NCI-H1436 treated with DMSO at 0.1 percent for 48 hours (cell line): ENCODE results near the gene CCDC85C.

Experiments
- DNase-seq: peaks from one replicate; lab custom pipeline; 2025; lab: John Stamatoyannopoulos, UW

CCDC85C gene

DNA sequence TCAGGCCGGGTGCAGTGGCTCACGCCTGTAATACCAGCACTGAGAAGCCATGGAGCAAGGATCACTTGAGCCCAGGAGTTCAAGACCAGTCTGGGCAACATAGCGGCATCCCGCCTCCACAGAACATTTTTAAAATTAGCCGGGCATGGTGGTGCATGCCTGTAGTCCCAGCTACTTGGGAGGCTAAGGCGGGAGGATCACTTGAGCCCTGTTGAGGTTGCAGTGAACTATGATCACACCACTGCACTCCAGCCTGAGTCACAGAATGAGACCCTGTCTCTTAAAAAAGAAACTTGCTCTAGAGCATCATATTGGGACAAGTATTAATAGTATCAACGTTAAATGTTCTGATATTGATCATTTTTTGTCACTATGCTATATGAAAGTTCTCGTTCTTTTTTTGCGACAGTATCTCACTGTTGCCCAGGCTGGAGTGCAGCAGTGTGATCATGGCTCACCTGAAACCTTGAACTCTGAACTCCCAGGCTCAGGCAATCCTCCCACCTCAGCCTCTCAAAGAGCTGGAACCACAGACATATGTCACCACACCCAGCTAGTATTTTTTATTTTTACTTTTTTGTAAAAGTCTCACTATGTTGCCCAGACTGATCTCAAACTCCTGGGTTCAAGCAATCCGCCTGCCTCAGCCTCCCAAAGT is 47.7 kb downstream of the CCDC85C start:
- no peak for DNase-seq

DNA sequence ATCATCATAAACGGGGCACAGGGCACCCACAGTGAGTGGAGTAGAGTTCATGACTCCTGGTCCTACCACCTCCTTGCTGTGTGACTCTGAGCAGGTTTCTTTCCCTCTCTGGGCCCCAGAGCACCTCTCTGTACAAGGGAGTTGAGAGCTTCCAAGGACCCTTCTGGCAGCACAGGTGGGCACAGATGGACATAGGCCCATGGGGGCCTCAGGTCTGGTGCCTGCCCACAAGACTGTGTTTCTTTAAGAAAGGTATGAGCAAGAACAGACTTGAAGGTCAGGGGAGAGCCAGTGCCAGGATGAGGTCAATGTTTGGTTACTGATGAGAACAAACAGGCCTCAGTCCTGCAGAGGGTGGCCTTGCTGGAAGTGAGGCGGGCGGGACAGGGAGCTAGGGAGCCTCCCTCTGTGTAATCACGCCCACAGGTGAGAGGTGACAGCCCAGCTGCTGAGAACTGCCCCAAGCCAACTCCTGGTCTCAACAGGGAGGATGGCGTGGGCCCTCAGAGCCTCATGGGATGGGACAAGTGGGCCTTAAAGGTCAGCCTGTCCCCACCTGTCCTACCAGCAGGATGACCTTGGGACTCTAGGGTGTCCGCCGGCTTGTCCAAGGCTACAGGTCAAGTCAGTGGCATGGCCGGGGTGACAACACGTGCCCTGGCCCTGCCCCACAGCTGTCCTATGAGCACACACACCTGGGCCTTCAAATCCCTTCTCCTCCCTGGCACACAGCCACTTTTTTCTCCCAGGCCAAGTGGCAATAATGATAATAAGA is 49.1 kb downstream of the CCDC85C start:
- DNase-seq: no peak

DNA sequence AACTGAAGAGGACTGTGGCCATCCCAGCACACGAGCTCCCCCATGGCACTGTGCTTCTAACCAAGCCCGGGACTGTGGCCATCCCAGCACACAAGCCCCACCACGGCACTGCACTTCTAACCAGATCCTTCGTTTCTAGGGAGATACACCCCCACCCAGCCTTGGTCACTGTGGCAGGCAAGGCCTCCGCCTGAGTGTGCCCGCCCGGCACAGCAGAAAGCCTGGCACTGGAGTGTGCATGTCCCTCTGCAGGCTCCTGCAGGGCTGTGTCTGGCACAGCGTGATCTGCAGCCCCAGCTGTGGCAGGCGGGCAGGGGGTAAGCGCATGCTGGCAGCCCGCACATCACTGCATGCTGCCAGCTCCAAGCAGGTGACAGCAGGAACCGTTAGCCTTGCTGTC is 49.8 kb downstream of the CCDC85C start:
- DNase-seq: no peak

DNA sequence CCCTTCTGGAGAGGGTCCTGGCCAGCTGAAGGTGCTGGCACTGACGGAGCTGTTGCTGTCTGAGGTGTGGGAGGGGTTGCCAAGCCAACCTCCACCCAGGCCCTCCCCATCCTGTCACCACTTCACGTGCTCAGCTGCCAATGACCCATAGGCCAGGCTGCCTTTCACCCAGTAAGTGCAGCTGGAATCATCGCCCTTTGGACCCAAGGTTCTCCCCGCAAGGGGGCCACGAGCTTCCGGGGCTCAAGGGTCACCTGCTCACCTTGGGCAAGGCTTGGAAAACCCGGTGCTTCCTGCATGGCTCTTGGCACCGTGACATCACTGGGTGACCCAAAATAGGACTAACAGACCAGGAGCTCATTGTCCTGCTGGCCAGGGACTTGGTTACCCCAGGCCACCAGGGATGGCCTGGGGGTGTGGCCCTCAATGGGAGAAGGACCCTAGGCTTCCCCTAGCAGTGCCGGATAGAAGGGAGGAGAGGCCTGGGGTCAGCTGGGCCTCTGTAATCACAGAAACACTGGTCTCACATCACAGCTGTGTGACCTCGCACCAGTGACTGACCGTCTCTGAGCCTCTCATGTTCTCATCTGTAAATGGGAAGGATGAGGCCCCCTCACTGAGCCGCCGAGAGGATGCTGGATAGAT is 51.3 kb downstream of the CCDC85C start:
- DNase-seq: no peak

DNA sequence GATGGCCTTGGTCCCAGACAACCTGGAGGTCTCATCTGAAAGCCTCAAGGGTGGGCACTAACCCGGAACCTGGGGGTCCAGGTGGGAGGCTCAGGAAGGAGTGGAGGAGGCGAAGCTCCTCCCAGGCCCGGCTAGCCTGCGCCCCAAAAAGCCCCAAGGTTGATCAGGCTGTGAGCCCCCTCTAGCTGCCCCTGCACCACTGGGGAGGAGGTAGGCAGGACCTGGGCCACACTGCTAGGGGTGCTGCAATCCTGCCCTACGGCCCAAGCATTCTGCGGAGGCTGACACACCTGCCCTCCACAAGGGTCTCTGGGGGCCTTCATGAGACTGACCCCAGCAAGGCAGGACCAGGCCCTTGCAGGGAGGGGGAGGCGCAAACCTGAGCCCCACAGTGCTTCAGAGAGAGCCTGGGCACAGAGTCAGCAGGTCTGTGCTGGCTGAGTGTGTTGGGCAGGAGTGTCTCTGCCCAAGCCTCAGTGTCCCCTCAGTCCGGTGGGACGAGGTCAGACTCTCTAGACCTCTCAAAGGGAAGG is 51.9 kb downstream of the CCDC85C start:
- DNase-seq: no peak

DNA sequence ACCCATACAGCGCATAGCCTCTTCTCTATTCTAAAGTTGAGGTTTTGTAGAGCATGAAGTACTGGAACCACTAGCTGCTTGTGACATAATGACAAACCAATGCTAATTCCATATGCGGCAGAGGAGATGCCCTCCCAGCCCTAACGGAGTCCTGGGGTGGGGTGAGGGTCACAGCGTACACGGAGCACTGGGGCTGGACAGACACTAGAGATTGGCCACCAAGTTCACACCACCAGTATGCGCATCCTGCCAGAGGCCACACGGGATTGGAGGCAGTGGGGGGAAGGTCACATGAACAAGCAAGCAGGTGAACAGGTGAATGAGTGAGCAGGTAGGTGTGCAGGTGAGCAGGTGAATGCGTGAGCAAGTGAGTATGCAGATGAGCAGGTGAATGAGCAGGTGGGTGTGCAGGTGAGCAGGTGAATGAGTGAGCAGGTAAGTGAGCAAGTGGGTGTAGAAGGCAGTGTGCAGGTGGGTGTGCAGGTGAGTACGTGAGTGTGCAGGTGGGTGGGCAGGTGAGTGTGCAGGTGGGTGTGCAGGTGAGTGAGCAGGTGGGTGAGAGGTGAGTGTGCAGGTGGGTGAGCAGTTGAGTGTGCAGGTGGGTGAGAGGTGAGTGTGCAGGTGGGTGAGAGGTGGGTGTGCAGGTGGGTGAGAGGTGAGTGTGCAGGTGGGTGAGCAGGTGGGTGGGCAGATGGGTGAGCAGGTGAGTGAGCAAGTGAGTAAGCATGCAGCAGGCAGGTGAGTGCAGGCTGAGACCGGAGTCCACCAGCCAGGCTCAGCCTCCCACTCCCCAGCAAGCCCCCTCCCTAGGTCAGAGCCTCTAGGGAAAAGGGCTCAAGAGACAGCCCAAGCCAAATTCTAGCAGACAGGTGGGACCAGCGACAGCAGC is 52.7 kb downstream of the CCDC85C start:
- no peak for DNase-seq

DNA sequence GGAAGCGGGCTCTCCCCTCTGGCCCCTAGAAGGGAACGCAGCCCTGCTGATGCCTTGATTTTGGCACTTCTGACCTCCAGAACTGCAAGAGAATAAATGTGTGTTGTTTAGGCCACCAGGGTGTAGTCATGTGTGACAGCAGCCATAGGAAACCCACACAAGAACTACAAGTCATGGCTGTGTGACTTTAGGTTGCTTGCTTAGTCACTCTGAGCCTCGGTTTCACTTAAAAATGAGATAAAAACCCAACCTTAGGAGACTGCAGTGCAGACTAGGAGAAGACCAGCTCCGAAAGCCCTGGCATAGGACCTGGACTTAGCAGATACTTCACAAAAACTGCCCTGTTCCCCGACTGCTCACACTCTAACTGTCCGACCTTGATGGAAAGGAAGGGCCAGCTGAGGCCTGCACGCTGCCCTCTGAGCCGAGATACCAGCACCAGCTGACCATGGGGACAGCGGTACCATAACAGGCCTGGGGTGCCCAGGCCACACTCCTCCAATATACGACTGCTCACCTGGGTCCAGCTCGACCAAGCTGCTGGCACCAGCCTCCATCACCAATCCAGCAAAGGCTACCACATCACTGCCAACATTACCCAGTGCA is 53.5 kb downstream of the CCDC85C start:
- DNase-seq: no peak

DNA sequence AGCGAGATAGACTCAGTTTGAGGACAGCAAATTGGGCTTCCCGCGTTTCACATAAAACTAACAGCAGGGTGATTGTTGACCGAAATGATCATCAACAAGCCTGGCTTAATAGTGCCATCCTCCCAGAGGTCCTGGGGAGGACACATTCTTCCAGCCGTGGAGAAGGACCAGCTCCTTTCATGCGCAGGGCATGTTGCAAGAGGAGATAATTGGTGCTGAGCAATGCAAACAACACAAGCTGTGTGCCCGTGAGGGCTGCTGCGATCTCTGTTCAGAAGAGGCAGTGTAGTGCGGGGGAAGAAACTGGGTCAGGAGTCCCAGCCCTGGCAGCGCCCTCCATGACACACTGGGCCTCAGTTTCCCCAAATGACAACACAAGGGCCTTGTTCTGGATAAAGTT is 54.3 kb downstream of the CCDC85C start:
- no peak for DNase-seq

DNA sequence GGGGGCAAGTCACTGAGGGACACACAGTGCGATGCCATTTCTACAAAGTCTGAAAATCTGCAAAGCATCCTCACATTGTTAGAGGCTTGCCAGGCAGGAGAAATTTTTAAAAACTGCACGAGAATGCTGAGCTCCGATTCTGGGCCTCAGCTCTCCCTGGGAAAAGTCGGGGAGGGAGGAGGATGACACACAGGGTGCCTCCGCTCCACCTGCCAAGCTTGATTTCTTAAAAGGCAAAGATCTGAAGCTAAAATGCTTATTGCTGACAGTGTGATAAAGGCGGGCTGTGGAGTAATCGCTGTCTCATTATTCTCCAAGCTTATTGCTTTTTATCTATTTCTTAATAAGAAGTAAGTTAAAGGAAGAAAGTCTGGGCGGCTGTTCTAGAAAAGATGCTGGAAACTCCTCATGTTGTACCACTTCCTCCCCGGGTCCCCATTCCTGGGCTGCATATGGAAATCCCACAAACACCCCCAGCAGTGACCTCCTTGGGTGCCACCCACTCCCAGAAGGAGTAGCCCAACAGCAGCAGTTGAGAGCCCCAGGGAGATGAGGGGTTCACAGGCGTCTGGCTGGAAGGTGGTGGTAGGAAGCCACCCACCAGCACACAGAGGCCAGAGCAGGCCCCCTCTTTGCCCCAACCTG is 55.0 kb downstream of the CCDC85C start:
- DNase-seq: no peak

DNA sequence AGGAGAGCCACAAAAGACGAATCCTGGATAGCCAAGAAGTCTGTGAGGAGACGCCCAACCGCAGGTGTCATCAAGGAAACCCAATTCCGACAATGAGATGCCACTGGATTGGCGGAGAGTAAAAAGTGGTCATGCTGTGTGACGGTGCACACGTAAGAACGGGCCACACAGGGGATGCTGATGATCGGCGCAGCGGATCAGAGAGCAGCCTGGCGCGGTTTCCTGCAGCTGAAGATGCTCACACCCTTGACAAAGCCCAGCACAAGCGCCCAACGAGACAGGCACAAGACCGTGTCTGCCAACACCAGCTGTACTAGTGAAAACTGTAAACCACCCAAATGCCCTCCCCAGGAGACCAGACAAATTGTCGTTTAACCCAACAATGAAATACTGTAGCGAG is 55.8 kb downstream of the CCDC85C start:
- no peak for DNase-seq

DNA sequence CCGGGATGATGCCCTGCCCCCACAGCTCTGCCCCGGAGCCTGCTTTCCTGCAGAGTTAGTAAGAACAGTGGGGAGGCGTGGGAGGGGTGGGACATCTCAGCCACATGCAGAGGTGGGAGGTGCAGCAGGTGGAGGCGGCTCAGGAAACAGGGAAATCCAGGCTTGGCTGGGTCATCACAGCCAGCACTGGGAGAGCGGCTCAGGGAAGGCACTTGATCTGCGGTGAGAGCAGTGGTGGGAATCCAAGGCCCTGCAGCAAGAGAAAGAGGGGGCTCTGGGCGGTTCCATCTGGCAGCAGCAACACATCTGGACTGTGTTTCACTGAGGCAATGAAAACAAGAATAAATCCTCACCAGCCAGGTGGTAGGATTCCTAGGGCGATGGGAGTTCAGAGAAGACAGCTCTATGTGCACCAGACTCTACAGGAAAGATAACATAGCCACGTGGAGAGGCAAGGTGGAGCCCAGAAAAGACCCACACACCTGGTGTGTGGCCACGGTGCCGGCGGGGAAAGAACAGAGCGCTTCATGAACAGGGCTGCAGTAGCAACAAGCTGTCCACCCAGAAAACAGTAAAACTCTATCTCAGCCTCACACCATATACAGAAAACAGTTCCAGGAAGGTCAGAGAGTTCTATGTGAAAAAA is 57.6 kb downstream of the CCDC85C start:
- no peak for DNase-seq

DNA sequence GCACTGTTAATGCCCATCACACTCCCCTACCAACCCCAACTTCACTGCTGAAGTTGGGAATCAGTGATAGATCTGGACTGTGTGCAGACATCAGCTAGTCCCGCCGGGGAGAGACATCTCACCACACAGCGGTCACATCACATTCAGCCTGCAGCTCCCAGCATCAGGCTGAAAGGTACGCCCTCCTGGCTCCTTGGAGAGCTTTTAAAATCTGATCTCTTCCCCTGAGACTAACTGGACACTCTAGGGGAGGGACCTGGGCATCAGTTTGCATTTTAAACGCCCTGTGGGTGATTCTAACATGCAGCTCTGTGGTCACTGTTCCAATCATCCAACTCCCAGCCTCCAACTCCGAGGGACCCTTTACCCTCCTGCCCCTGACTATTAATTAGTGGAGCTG is 58.4 kb downstream of the CCDC85C start:
- DNase-seq: no peak

DNA sequence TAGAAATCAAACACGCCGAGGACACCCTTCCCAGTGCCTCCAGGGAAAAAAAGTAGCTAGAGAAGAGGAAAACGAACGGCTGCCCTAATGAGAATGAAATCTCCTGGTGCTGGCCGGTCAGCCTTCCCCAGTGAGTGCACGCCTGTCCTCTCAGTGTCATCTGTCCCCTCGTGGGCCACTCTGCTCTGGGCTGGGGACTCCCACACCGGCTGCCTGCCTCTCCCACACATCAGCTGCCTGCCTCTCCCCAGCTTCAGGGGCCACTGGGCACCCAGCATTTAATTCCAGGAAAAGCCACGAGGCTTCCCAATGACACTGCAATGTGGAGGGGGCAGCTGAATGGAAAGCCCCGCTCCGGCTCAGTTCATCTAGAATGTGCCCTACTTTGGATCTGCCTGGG is 59.0 kb downstream of the CCDC85C start:
- no peak for DNase-seq

DNA sequence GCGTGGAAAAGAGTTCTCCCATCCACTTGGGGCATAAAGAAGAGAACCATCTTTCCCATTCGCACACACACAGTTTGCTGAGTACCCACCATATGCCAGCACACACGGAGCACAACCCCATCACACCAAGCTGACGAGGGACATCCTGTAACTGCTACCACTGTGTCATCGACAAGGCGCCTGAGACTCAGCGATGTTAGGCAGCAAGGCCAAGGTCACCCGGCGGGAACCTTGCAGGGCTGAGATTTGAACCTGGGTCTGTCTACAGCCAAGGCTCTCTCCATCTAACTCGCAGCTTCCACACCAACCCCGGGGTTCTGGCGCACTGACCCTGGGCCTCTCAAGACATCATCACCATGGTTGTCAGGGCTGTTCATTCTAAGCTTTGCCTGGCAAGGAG is 60.0 kb downstream of the CCDC85C start:
- DNase-seq: no peak

DNA sequence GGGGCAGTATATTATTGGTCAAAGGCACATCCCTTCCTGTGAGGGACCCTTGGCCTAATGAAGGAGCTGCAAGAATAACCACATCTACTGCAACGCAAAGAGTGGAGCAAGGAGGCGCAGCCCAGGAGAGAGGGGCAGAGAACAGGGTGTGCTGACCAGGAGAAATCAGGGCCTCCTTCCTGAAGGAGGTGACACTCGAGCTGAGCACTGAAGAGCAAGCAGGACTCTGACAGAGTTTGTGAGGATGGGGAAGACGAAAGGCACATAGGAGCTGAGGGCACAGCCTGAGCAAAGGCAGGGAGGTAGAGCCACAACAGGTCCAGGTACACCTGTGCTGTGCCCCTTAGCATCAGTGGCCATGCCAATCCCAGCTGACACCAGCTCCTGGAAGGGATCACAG is 60.6 kb downstream of the CCDC85C start:
- no peak for DNase-seq

DNA sequence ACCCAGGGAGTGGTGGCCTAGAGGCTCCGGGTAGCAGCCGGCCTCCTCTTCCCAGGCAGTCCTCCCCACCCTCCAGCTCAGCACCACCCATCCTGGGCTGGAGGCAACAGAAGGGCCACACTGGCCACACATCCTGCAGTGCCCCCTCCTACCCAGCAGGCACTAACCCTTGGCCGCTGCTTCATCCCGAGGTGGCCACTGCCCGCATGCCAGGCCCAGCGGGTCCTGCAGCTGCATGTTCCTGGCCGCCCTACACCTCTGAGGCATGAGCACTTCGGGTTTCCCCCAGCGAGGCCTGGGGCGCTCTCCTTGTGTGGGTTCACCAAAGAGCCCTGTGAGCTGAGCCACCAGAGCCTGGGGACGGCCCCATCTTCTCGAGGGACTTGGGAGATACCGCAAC is 61.4 kb downstream of the CCDC85C start:
- no peak for DNase-seq

DNA sequence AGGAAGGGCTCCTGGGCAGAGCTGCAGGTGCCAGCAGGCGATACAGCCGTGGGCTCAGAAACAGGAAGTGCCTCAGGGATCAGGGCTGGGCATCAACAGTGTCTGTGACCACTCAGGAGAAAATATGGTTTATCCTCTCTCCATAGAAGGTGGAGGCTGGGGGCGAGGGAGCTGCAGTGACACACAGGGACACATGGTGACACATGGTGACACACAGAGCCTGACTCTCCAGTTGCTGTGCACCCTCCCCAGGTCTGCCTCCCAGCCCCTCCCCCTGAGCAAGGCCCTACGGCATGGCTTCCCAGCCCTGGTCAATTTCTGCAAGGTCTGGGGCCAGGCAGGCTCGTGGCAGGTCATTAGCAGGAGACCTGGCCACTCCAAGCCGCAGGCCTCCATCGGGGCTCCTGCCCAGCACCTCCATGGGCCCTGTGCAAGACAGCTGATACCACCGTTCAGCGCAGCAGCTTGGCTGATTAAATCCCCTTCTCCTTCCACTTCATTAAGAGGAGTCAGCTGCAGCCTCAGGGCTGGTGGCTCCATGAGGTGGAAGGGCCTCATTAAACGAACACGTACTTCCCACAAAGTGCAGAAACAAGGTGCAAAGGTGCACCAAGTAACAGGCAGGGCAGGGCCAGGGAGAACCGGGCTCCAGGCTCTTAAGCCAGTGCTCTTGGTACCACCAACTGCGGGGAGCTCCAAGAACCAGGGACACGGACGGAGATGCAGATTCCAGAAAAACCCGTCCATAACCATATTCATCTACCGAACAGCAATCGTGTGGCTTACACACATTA is 62.1 kb downstream of the CCDC85C start:
- no peak for DNase-seq

DNA sequence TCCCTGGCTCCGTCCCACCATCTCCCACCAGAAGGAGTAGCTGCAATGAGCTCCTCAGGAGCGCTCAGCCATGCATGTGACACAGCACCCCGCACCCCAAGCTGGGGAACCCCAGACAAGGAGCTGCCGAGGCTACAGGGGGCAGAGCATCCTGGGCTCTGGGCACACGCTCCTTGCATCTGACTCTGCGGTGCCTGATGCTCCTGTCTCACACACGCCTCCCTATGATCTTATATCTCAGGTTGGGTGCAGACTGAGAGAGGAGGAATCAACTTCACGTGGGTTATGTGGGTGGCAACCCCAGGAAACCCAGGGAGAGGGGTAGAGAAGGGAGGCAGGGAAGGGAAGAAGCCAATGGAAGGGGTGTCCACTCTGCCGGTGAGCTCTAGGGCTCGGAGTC is 62.8 kb downstream of the CCDC85C start:
- DNase-seq: no peak

DNA sequence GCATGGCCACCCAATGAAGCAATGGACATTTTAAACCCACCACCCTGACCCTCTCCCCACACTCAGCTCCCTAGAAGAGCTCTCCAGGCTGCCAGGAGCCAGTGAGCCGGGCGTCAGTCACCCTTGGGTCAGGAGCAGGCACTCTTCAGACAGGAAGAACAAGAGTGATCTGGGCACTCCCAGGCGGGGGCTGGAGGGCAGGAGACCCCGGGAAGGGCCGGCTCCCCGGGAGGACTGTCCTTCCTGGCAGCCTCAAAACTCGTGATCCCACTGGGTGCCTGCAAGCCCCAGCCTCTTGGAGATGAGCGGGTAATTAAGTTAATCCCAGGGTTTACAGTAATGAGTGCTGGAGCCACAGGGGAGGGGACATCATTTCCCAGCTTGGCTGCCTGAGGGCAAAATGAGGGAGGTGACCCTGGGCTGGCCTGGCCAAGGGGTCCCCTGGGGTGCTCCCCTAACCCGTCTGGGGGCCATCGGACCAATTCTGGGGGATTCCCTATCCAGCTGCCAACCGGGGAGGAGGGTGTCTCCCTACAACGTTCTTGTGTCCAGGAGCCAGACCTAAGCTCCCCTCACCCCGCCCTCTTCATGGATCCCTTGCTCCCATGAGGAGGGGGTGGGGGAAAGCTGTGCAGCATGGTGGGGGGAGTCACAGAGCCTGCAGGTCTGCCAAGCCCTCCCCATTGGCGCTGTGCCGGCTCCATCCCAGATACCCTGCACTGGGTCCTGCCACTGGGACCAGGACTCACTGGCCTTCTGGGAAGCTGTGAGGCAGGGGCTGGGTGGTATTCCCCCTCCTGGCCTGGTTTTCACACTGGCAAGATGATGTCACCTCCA is 63.6 kb downstream of the CCDC85C start:
- no peak for DNase-seq
